ENCODE results near the gene NXPH1. TPM values are rescaled to one million over a fixed set of nuclear protein-coding genes. Genes with fewer than 3 reads are reported as not detected.

NXPH1 gene
- total and polyA plus RNA-seq, 9 of the 15 experiments (the other 6 are each of a cell fraction or from before 2014, with no cell fraction given), result 0.16 TPM; not detected in 8

DNA sequence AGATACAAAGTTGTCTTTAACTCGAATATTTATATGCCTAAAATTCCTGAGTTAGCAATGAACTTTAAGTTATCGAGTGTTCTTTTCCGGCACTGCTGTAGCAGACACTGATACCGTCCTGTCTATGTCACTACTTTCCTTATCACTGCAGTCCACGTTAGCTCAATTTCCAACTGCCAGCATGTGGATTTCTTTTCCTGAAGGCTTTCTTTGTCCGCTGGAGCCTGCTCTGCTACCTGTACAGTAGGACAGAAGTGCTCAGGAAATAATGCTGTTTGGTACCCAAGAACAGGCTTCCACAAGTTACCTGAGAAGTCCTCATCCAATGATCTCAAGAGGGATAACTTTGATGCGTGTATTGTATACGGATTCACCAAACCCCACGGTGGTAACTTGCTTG lies 329.4 kb downstream of the NXPH1 start (continued):
- TF ChIP-seq, protein P1, sequence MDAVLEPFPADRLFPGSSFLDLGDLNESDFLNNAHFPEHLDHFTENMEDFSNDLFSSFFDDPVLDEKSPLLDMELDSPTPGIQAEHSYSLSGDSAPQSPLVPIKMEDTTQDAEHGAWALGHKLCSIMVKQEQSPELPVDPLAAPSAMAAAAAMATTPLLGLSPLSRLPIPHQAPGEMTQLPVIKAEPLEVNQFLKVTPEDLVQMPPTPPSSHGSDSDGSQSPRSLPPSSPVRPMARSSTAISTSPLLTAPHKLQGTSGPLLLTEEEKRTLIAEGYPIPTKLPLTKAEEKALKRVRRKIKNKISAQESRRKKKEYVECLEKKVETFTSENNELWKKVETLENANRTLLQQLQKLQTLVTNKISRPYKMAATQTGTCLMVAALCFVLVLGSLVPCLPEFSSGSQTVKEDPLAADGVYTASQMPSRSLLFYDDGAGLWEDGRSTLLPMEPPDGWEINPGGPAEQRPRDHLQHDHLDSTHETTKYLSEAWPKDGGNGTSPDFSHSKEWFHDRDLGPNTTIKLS (IDR thresholded peaks at IDR 0.05; ENCODE audit: borderline replicate concordance, low read depth), result peak; percentile 69; the same call in 1 of the 2 replicates
- TF ChIP-seq DIDO1 (tag; IDR thresholded peaks at IDR 0.05; ENCODE audit: low read depth) (no peak), PHF21A (IDR thresholded peaks at IDR 0.05; ENCODE audit: borderline replicate concordance, low read depth) (no peak), KDM4B (IDR thresholded peaks at IDR 0.05; ENCODE audit: borderline replicate concordance in 2 of 2, low read depth in 1 of 2) (no peak), PHB2 (IDR thresholded peaks at IDR 0.05; ENCODE audit: low read depth) (no peak), PYGO2 (tag; IDR thresholded peaks at IDR 0.05) (no peak), BRCA1 (IDR thresholded peaks at IDR 0.05) (no peak), BRCA1 (CRISPR knock-in tag; IDR thresholded peaks at IDR 0.05) (no peak), MAFK (IDR thresholded peaks at IDR 0.05; ENCODE audit: low read length) (no peak), ILF3 (IDR thresholded peaks at IDR 0.05; ENCODE audit: borderline replicate concordance) (no peak), ZBTB8A (IDR thresholded peaks at IDR 0.05; ENCODE audit: partially characterized antibody) (no peak), ZKSCAN1 (IDR thresholded peaks at IDR 0.05; ENCODE audit: low read depth, low read length) (no peak), SREBF1 (IDR thresholded peaks at IDR 0.05; ENCODE audit: borderline replicate concordance, low read depth, low read length) (no peak), RCOR1 (IDR thresholded peaks at IDR 0.05; ENCODE audit: borderline replicate concordance in 1 of 2, low read depth in 2 of 2, low read length in 2 of 2) (peak in 1 of 2 experiments; percentile 86; a peak in 2 of 4 replicates), ZNF77 (CRISPR knock-in tag; IDR thresholded peaks at IDR 0.05) (no peak), KLF1 (tag; IDR thresholded peaks at IDR 0.05) (no peak), HNRNPH1 (optimal IDR thresholded peaks at IDR 0.05; ENCODE audit: low read depth, low read length) (no peak)
- TF ChIP-seq, protein P2, sequence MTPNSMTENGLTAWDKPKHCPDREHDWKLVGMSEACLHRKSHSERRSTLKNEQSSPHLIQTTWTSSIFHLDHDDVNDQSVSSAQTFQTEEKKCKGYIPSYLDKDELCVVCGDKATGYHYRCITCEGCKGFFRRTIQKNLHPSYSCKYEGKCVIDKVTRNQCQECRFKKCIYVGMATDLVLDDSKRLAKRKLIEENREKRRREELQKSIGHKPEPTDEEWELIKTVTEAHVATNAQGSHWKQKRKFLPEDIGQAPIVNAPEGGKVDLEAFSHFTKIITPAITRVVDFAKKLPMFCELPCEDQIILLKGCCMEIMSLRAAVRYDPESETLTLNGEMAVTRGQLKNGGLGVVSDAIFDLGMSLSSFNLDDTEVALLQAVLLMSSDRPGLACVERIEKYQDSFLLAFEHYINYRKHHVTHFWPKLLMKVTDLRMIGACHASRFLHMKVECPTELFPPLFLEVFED (CRISPR knock-in tag; conservative IDR thresholded peaks at IDR 0.05), result no peak
- TF ChIP-seq, protein P3, sequence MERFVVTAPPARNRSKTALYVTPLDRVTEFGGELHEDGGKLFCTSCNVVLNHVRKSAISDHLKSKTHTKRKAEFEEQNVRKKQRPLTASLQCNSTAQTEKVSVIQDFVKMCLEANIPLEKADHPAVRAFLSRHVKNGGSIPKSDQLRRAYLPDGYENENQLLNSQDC (CRISPR knock-in tag; IDR thresholded peaks at IDR 0.05), result no peak
- TF ChIP-seq, protein P4, sequence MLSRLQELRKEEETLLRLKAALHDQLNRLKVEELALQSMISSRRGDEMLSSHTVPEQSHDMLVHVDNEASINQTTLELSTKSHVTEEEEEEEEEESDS (CRISPR knock-in tag; IDR thresholded peaks at IDR 0.05), result no peak
- TF ChIP-seq, protein P5, sequence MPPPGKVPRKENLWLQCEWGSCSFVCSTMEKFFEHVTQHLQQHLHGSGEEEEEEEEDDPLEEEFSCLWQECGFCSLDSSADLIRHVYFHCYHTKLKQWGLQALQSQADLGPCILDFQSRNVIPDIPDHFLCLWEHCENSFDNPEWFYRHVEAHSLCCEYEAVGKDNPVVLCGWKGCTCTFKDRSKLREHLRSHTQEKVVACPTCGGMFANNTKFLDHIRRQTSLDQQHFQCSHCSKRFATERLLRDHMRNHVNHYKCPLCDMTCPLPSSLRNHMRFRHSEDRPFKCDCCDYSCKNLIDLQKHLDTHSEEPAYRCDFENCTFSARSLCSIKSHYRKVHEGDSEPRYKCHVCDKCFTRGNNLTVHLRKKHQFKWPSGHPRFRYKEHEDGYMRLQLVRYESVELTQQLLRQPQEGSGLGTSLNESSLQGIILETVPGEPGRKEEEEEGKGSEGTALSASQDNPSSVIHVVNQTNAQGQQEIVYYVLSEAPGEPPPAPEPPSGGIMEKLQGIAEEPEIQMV (tag; conservative IDR thresholded peaks at IDR 0.05; ENCODE audit: low read depth), result no peak
- TF ChIP-seq, protein P6, sequence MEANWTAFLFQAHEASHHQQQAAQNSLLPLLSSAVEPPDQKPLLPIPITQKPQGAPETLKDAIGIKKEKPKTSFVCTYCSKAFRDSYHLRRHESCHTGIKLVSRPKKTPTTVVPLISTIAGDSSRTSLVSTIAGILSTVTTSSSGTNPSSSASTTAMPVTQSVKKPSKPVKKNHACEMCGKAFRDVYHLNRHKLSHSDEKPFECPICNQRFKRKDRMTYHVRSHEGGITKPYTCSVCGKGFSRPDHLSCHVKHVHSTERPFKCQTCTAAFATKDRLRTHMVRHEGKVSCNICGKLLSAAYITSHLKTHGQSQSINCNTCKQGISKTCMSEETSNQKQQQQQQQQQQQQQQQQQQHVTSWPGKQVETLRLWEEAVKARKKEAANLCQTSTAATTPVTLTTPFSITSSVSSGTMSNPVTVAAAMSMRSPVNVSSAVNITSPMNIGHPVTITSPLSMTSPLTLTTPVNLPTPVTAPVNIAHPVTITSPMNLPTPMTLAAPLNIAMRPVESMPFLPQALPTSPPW (CRISPR knock-in tag; IDR thresholded peaks at IDR 0.05), result no peak
- TF ChIP-seq, protein P7, sequence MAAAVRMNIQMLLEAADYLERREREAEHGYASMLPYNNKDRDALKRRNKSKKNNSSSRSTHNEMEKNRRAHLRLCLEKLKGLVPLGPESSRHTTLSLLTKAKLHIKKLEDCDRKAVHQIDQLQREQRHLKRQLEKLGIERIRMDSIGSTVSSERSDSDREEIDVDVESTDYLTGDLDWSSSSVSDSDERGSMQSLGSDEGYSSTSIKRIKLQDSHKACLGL (CRISPR knock-in tag; IDR thresholded peaks at IDR 0.05; ENCODE audit: borderline replicate concordance, poor library complexity, severe bottlenecking), result no peak
